Adrenal gland (tissue), 12 donors: ENCODE results near the gene SPAG9. TPM values are rescaled to one million over a fixed set of nuclear protein-coding genes. Genes with fewer than 3 reads are reported as not detected.
A peak's percentile ranks its signal among the peaks of the same experiment; 100 is the strongest.

Experiments used
- DNase-seq, 7 donors: peaks; one replicate each; pipeline ENCODE4 v3.0.0-alpha.2; 2019 to 2020
- H3K27ac ChIP-seq, 5 donors: fragments of 200-600 bp; sonication (generic) in 4 of 5; 1 replicate in 3 of 5; 2 replicates in 2 of 5; pipeline versions ENCODE4 v1.5.1 to v1.8.0; 2016 to 2020; ENCODE audit warnings: mild to moderate bottlenecking in 1 of 5
- H3K27me3 ChIP-seq: fragments of 200-600 bp; 2 replicates; pipeline ENCODE4 v1.8.0; 2021
- H3K36me3 ChIP-seq, 2 donors: fragments of 200-600 bp; replicated peaks in 1 of 2; 1 replicate in 1 of 2; 2 replicates in 1 of 2; pipeline versions ENCODE4 v1.5.1 to v1.8.0; 2018 to 2022
- H3K4me1 ChIP-seq, 2 donors: fragments of 200-600 bp; replicated peaks in 1 of 2; 1 replicate in 1 of 2; 2 replicates in 1 of 2; pipeline versions ENCODE4 v1.5.1 to v1.8.0; 2018 to 2021
- H3K4me3 ChIP-seq, 4 donors: fragments of 200-600 bp; sonication (generic) in 3 of 4; one replicate each; pipeline ENCODE4 v1.5.1; 2016 to 2018
- H3K9me3 ChIP-seq, 3 donors: fragments of 200-600 bp; sonication (generic) in 1 of 3; replicated peaks in 1 of 3; 1 replicate in 2 of 3; 2 replicates in 1 of 3; pipeline versions ENCODE4 v1.5.1 to v1.8.0; 2016 to 2021
- CTCF ChIP-seq, 6 experiments: fragments of 450-650 bp in 4 of 6; fragments of 200-600 bp in 2 of 6; sonication (generic) in 1 of 6; IDR thresholded peaks; 1 replicate in 5 of 6; 2 replicates in 1 of 6; pipeline versions ENCODE4 v1.5.1 to v1.8.0; 2016 to 2021; ENCODE audit warnings: antibody characterized with exemption in 6 of 6, mild to moderate bottlenecking in 2 of 6, moderate library complexity in 1 of 6
- POLR2A ChIP-seq, 2 donors: fragments of 450-650 bp; IDR thresholded peaks; one replicate each; pipeline ENCODE4 v1.6.1; 2017; ENCODE audit warnings: antibody characterized with exemption in 2 of 2, mild to moderate bottlenecking in 2 of 2, moderate library complexity in 1 of 2
- WGBS, 4 donors: extraction: QIAGEN DNeasy Blood & Tissue Kit in 2 of 4; methylation state at CpG; one replicate each; pipeline versions ENCODE4 v1.1.5 to v1.1.7; 2013 to 2017; 5-methylcytosine and 5-hydroxymethylcytosine counted together
- intact Hi-C, 2 donors: fragments of 100-400 bp; cut with DNase I; formaldehyde crosslinking; loops; one replicate each; pipeline versions ENCODE4 v1.14.1 to v1.15.0; 2022 to 2023
- polyA plus RNA-seq, 3 donors: library from polyadenylated mRNA; stranded (reverse); fragments of 200-250 nt in 2 of 3; fragments of 350-450 nt in 1 of 3; fragmentation: Illumina TruSeq in 1 of 3; extraction: RNeasy Lipid Tissue Mini Kit (QIAGEN cat#74804) in 1 of 3; gene quantifications; one replicate each; pipeline ENCODE4 v1.2.3, GENCODE V29; 2013 to 2014
- total RNA-seq, 9 donors: library from RNA; depleted of rRNA in 4 of 9; stranded (reverse); fragments of >200 nt in 4 of 9; fragments of 120-200 nt in 1 of 9; fragmentation: NEBNext Ultra II Directional in 1 of 9; extraction: Animal tissue kit (Norgen Biotek cat#: 25700) in 1 of 9; gene quantifications; one replicate each; pipeline versions ENCODE4 v1.1.0 to v1.2.4, GENCODE V29; 2013 to 2023
- donor health status: healthy with polysubstance abuse.
- donor health status: Bipolar disorder and iron deficiency.
- donor health status: DM: yes; HTN: yes; CAD: no.
- donor health status: DM: no; HTN: no; CAD: no.
- donor health status: DM: no; HTN: no; CAD: no.
- donor health status: DM: yes; HTN: yes; CAD: no.

SPAG9 gene
- total and polyA plus RNA-seq, 12 donors, result 23.5 to 99.8 (median 62.9) TPM

GRCh38 chr17:51006601-51007000 lies 114.1 kb downstream of the SPAG9 start:
- Histone ChIP-seq H3K36me3 (peaks cover 0 to 43% of the 10 kb centered on the region in 2 donors), H3K9me3 (no peaks in the 10 kb centered on the region), H3K27ac (no peak overlapping the region), H3K4me3 (no peak overlapping the region), H3K4me1 (no peaks in the 10 kb centered on the region), H3K27me3 (no peaks in the 10 kb centered on the region)
- DNase-seq, result no peak
- intact Hi-C loops, result loop anchor here (5.0 to 10.0 kb wide), 2 partner anchors 46 to 138 kb away; no protein-coding TSS in a partner anchor
- TF ChIP-seq POLR2A (IDR thresholded peaks at IDR 0.05) (no peak), CTCF (IDR thresholded peaks at IDR 0.05) (no peak)
- WGBS, 4 donors, result 92 to 98% (median 93%) methylated on average over 1 of the region's 1 CpG

- DNase-seq, result no peak
- no peaks in the 10 kb centered on the region for H3K27me3 ChIP-seq
- TF ChIP-seq POLR2A (IDR thresholded peaks at IDR 0.05), result no peak
- TF ChIP-seq CTCF (IDR thresholded peaks at IDR 0.05), result no peak
- H3K9me3 ChIP-seq, result no peaks in the 10 kb centered on the region
- no peaks in the 10 kb centered on the region for H3K4me1 ChIP-seq
- 56 to 87% (median 82%) methylated on average over 2 of the region's 2 CpGs for WGBS, 4 donors
- intact Hi-C loops, result loop anchor here (5.0 to 10.0 kb wide), 2 partner anchors 47 to 139 kb away; no protein-coding TSS in a partner anchor
- H3K4me3 ChIP-seq, result no peak overlapping the region
- H3K27ac ChIP-seq, result no peak overlapping the region
- peaks cover 0 to 43% of the 10 kb centered on the region in 2 donors for H3K36me3 ChIP-seq
These were observed 114.9 kb downstream of the SPAG9 start for GRCh38 chr17:51005768-51006167.

GRCh38 chr17:51004249-51004648 lies 116.4 kb downstream of the SPAG9 start:
- no peak overlapping the region for H3K27ac ChIP-seq
- H3K4me1 ChIP-seq, result no peaks in the 10 kb centered on the region
- no peak overlapping the region for H3K4me3 ChIP-seq
- TF ChIP-seq POLR2A (IDR thresholded peaks at IDR 0.05), result no peak
- no peak for TF ChIP-seq CTCF (IDR thresholded peaks at IDR 0.05)
- 75 to 100% (median 90%) methylated on average over 1 of the region's 1 CpG for WGBS, 4 donors
- no peaks in the 10 kb centered on the region for H3K9me3 ChIP-seq
- intact Hi-C loops, result loop anchor here (5.0 to 10.0 kb wide), 2 partner anchors 141 to 148 kb away; partner anchors contain the start of gene NME1 (in 1 of the 2)
- no peak for DNase-seq
- H3K36me3 ChIP-seq, result peaks cover 0 to 51% of the 10 kb centered on the region in 2 donors
- H3K27me3 ChIP-seq, result no peaks in the 10 kb centered on the region

GRCh38 chr17:51000835-51001638 lies 119.6 kb downstream of the SPAG9 start:
- H3K27ac ChIP-seq, result peak overlapping the region in 1 of 5 donors; percentile 24
- peaks cover 0 to 65% of the 10 kb centered on the region in 2 donors for H3K36me3 ChIP-seq
- no peaks in the 10 kb centered on the region for H3K4me1 ChIP-seq
- DNase-seq, result peak in 2 of 7 donors; percentile 31 to 48
- H3K9me3 ChIP-seq, result no peaks in the 10 kb centered on the region
- H3K27me3 ChIP-seq, result no peaks in the 10 kb centered on the region
- TF ChIP-seq CTCF (IDR thresholded peaks at IDR 0.05), result peak; percentile 44 to 79 (median 66)
- no peak for TF ChIP-seq POLR2A (IDR thresholded peaks at IDR 0.05)
- no peak overlapping the region for H3K4me3 ChIP-seq
- intact Hi-C loops, result loop anchor here (5.0 to 10.0 kb wide), 2 partner anchors 144 to 151 kb away; partner anchors contain the start of gene NME1 (in 1 of the 2)
- WGBS, 4 donors, result 97 to 100% (median 100%) methylated on average over 1 of the region's 1 CpG
